Endodermal cell (in vitro differentiated cells): ENCODE data around the gene KANSL3. TPM values are rescaled to one million over a fixed set of nuclear protein-coding genes. Genes with fewer than 3 reads are reported as not detected.

Experiments used
- DNase-seq: peaks from one replicate; pipeline ENCODE4 v3.0.0-alpha.2; 2017
- H3K27ac ChIP-seq: 2 replicates; pipeline ENCODE4 v1.5.1; 2013; ENCODE audit warnings: mild to moderate bottlenecking, low read depth, low read length, moderate library complexity
- H3K27me3 ChIP-seq: 2 replicates; pipeline ENCODE4 v1.6.1; 2013; ENCODE audit warnings: mild to moderate bottlenecking, low read length, moderate library complexity; ENCODE audit not compliant: insufficient read depth, control insufficient read depth, poor library complexity, severe bottlenecking
- H3K36me3 ChIP-seq: 2 replicates; pipeline ENCODE4 v1.7.0; 2013; ENCODE audit warnings: mild to moderate bottlenecking, low read length, moderate library complexity; ENCODE audit not compliant: control insufficient read depth, insufficient read depth
- H3K4me1 ChIP-seq: one replicate; pipeline ENCODE4 v1.7.0; 2013; ENCODE audit warnings: low read length; ENCODE audit not compliant: control insufficient read depth, insufficient read depth
- H3K4me3 ChIP-seq: 2 replicates; pipeline ENCODE4 v1.5.1; 2013; ENCODE audit warnings: mild to moderate bottlenecking, low read length, moderate library complexity
- H3K9ac ChIP-seq: 2 replicates; pipeline ENCODE4 v1.6.1; 2013; ENCODE audit warnings: mild to moderate bottlenecking, low read length, moderate library complexity; ENCODE audit not compliant: poor library complexity, severe bottlenecking; ENCODE audit errors: extremely low read depth
- H3K9me3 ChIP-seq: 2 replicates; pipeline ENCODE4 v1.6.1; 2013; ENCODE audit warnings: mild to moderate bottlenecking, low read length, moderate library complexity; ENCODE audit not compliant: control insufficient read depth
- H3K27ac Mint-ChIP-seq: 2 replicates; pipeline ENCODE4 v1.8.0; 2020; ENCODE audit warnings: mixed read lengths
- H3K27me3 Mint-ChIP-seq: 2 replicates; pipeline ENCODE4 v1.8.0; 2021; ENCODE audit warnings: mild to moderate bottlenecking, mixed read lengths; ENCODE audit not compliant: insufficient read depth
- H3K36me3 Mint-ChIP-seq: 2 replicates; pipeline ENCODE4 v1.8.0; 2020; ENCODE audit warnings: low read depth, mixed read lengths
- H3K4me1 Mint-ChIP-seq: 2 replicates; pipeline ENCODE4 v1.8.0; 2020; ENCODE audit warnings: mixed read lengths
- H3K4me3 Mint-ChIP-seq: 2 replicates; pipeline ENCODE4 v1.8.0; 2020; ENCODE audit warnings: mild to moderate bottlenecking, moderate library complexity, mixed read lengths
- H3K9me3 Mint-ChIP-seq: 2 replicates; pipeline ENCODE4 v1.8.0; 2020; ENCODE audit warnings: mild to moderate bottlenecking, mixed read lengths
- CTCF ChIP-seq: fragments of 200-600 bp; sonication (generic); conservative IDR thresholded peaks from 2 replicates; pipeline ENCODE4 v1.5.0; 2021; ENCODE audit warnings: antibody characterized with exemption, mild to moderate bottlenecking
- WGBS, 2 experiments: methylation state at CpG; one replicate each; pipeline versions ENCODE4 v1.1.5 to v1.1.7; 2013; ENCODE audit warnings: missing lambda C conversion rate in 2 of 2, mixed read lengths in 1 of 2; ENCODE audit not compliant: insufficient coverage in 1 of 2, insufficient read length in 1 of 2; 5-methylcytosine and 5-hydroxymethylcytosine counted together
- total RNA-seq, 2 donors: library from RNA; stranded (reverse); fragmentation: NEBNext Ultra II Directional in 1 of 2; extraction: Animal tissue kit (Norgen Biotek cat#: 25700) in 1 of 2; gene quantifications; 2 replicates in 1 of 2; 3 replicates in 1 of 2; pipeline ENCODE4 v1.2.1, GENCODE V29; 2021

Gene KANSL3
- total RNA-seq, 2 donors from 2014 or later, result 34.8 to 42.3 TPM

- Mint-ChIP-seq H3K27me3 (no peaks in the 10 kb centered on the region), H3K27ac (no peak overlapping the region), H3K9me3 (no peaks in the 10 kb centered on the region), H3K4me3 (no peak overlapping the region), H3K36me3 (peaks cover 2% of the 10 kb centered on the region), H3K4me1 (no peaks in the 10 kb centered on the region)
- WGBS, 2 experiments, result 90 to 93% methylated on average over 2 to 3 of the region's 4 CpGs
- Histone ChIP-seq H3K27ac (no peak overlapping the region), H3K4me3 (no peak overlapping the region), H3K4me1 (no peaks in the 10 kb centered on the region), H3K9me3 (no peaks in the 10 kb centered on the region), H3K9ac (no peak overlapping the region), H3K27me3 (no peaks in the 10 kb centered on the region), H3K36me3 (peaks cover 4% of the 10 kb centered on the region)
- no peak for DNase-seq
- no peak for TF ChIP-seq CTCF
Observed at GRCh38 chr2:96584017-96584416, 54.1 kb downstream of the KANSL3 start.

GRCh38 chr2:96580771-96581170 lies 57.3 kb downstream of the KANSL3 start:
- Histone ChIP-seq H3K4me3 (no peak overlapping the region), H3K36me3 (no peaks in the 10 kb centered on the region), H3K9ac (no peak overlapping the region), H3K27me3 (no peaks in the 10 kb centered on the region), H3K4me1 (no peaks in the 10 kb centered on the region), H3K27ac (no peak overlapping the region), H3K9me3 (no peaks in the 10 kb centered on the region)
- DNase-seq, result peak; percentile 85
- no peaks in the 10 kb centered on the region for H3K9me3 Mint-ChIP-seq
- peak; percentile 68 for TF ChIP-seq CTCF
- no peak overlapping the region for H3K27ac Mint-ChIP-seq
- no peak overlapping the region for H3K4me3 Mint-ChIP-seq
- WGBS, 2 experiments, result 63 to 78% methylated on average over 3 to 4 of the region's 4 CpGs
- no peaks in the 10 kb centered on the region for H3K4me1 Mint-ChIP-seq
- peaks cover 2% of the 10 kb centered on the region for H3K36me3 Mint-ChIP-seq
- no peaks in the 10 kb centered on the region for H3K27me3 Mint-ChIP-seq

GRCh38 chr2:96579422-96579821 lies 58.7 kb downstream of the KANSL3 start:
- Histone ChIP-seq H3K36me3 (no peaks in the 10 kb centered on the region), H3K4me3 (no peak overlapping the region), H3K27ac (no peak overlapping the region), H3K4me1 (no peaks in the 10 kb centered on the region), H3K9ac (no peak overlapping the region), H3K9me3 (no peaks in the 10 kb centered on the region), H3K27me3 (no peaks in the 10 kb centered on the region)
- H3K27me3 Mint-ChIP-seq, result no peaks in the 10 kb centered on the region
- H3K36me3 Mint-ChIP-seq, result no peaks in the 10 kb centered on the region
- H3K4me1 Mint-ChIP-seq, result no peaks in the 10 kb centered on the region
- DNase-seq, result no peak
- no peak overlapping the region for H3K27ac Mint-ChIP-seq
- peak; percentile 58 for TF ChIP-seq CTCF
- H3K4me3 Mint-ChIP-seq, result no peak overlapping the region
- WGBS, 2 experiments, result 90 to 100% methylated on average over 1 to 2 of the region's 2 CpGs
- H3K9me3 Mint-ChIP-seq, result no peaks in the 10 kb centered on the region
